H7 (cell line): Measurements from ENCODE around the gene ELAVL4. TPM values are rescaled to one million over a fixed set of nuclear protein-coding genes. Genes with fewer than 3 reads are reported as not detected.

Experiments
- DNase-seq: peaks from one replicate; pipeline ENCODE4 v3.0.0; 2012
- H3K27me3 ChIP-seq: 2 replicates; pipeline ENCODE4 v1.6.0; 2011; ENCODE audit warnings: mild to moderate bottlenecking, low read length; ENCODE audit not compliant: control insufficient read depth, insufficient read depth
- H3K36me3 ChIP-seq: replicated peaks from 2 replicates; pipeline ENCODE4 v1.5.1; 2011; ENCODE audit warnings: low read length; ENCODE audit not compliant: control insufficient read depth, insufficient read depth
- H3K4me3 ChIP-seq: 2 replicates; pipeline ENCODE4 v1.5.1; 2011; ENCODE audit warnings: low read depth, mild to moderate bottlenecking, control low read depth, low read length, moderate library complexity; ENCODE audit not compliant: insufficient read depth
- total RNA-seq: library from RNA; depleted of rRNA; stranded (reverse); fragments of >200 nt; shearing (Covaris generic); gene quantifications from 2 replicates; pipeline ENCODE4 v1.2.3, GENCODE V29; 2014; rRNA removed

ELAVL4 gene
- 0.42 and 1.7 TPM in 2 replicates for total RNA-seq

DNA sequence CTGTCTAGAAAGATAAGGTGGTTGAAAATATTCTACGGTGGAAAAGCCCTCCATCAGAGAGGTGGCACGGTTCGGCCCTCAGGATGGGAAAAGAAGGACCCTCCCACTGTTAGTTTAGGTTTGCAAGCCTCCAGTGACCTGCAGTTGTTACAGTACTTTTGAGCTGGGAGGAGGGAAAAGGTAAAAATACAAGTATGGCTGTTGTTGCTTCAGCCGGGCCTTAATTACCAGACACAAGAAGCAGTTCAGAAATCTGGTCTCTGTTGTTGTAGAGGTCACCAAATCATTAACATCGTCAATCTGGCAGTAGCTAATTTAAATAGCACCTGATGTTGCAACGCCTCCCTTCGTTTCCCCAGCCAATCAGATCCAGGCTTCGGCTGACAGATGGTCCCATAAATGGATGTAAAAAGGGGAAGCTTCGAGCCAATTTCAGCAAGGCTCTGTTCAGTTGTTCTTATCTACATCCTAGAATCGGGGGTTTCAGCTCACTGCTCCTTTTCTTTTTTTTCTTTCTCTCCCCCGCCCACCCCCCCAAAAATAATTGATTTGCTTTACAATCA is at the start of gene ELAVL4:
Gene ELAVL4, plus strand, starts transcription at position 424 of the 563 bp plus-strand sequence. CDS start 270 bp downstream, outside the sequence.
- H3K4me3 ChIP-seq: no peak within 1 kb of the TSS
- DNase-seq: peak; percentile 24
- no peaks in the 10 kb centered on the region; the same call in 1 of the 2 replicates for H3K27me3 ChIP-seq
- H3K36me3 ChIP-seq: no peaks in the 10 kb centered on the region

DNA sequence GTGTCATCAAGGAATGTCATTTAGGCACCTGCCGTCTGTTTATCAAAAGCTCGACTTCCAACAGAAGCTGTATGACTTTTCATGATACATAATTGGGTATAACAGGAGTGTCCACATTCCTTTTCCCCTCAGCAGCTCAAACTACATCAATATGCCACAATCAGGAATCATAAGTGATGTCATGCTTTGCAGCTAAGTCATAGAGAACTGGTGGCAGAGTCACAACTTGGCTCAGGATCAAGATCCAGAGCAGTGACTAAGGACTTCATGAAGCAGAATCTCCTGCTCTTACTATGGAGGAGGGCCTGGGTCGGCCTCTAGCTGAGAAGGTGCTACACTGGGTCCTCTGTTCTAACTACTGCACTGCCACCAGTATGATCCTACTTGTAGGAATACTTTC is 48.4 kb upstream of the ELAVL4 start:
- no peak for DNase-seq
- Histone ChIP-seq H3K27me3 (no peaks in the 10 kb centered on the region), H3K36me3 (no peaks in the 10 kb centered on the region)

GRCh38 chr1:50066806-50067205 is 41.9 kb upstream of the ELAVL4 start:
- no peak for DNase-seq
- Histone ChIP-seq H3K27me3 (no peaks in the 10 kb centered on the region; the same call in 1 of the 2 replicates), H3K36me3 (no peaks in the 10 kb centered on the region), H3K4me3 (no peak overlapping the region)

More for the DNA sequence above, 48.4 kb upstream of the ELAVL4 start:
- H3K4me3 ChIP-seq: no peak overlapping the region

- DNase-seq: no peak
Measured at GRCh38 chr1:50074931-50075330, 33.8 kb upstream of the ELAVL4 start.

GRCh38 chr1:50077273-50077672 is 31.4 kb upstream of the ELAVL4 start:
- Histone ChIP-seq H3K36me3 (no peaks in the 10 kb centered on the region), H3K27me3 (no peaks in the 10 kb centered on the region; the same call in 1 of the 2 replicates), H3K4me3 (no peak overlapping the region)
- no peak for DNase-seq

More at GRCh38 chr1:50074931-50075330, 33.8 kb upstream of the ELAVL4 start:
- H3K27me3 ChIP-seq: no peaks in the 10 kb centered on the region; the same call in 1 of the 2 replicates
- H3K4me3 ChIP-seq: no peak overlapping the region
- H3K36me3 ChIP-seq: no peaks in the 10 kb centered on the region

DNA sequence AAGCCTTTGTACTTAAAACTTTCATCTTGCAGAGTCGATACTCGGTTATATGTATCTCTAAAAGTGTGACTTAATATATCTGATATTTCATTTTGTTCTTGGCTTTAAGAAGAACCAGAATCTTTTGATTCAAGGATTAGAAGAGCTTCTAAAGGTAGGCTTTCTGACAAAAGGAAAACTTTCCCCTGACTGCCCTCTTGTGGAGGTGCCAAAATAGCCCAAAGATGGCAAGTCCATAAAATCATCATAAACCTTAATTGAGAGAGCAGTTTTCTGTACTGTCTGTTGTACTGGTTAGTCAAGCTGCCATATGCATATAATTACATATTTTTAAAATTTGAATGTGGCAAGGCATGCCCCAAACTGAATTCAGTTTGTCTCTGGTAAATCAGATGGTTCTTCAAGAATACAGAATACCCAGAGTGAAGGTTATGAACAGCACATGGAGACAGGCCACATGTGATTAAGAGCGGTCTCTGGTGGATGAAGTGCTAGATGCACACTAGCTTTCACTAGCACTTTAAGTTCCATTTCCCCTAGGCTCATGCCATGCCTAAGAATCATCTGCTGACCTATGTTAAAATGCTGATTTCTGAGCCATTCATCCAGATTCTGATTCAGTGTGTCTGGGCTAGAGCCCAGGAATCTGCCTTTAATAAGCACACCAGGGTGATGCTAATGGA is 27.7 kb upstream of the ELAVL4 start:
- Histone ChIP-seq H3K4me3 (no peak overlapping the region), H3K27me3 (no peaks in the 10 kb centered on the region; the same call in 1 of the 2 replicates), H3K36me3 (no peaks in the 10 kb centered on the region)
- peak; percentile 8 for DNase-seq

GRCh38 chr1:50084389-50084788 is 24.3 kb upstream of the ELAVL4 start:
- no peaks in the 10 kb centered on the region for H3K27me3 ChIP-seq
- no peaks in the 10 kb centered on the region for H3K36me3 ChIP-seq
- DNase-seq: no peak

GRCh38 chr1:50091068-50091467 is 17.7 kb upstream of the ELAVL4 start:
- Histone ChIP-seq H3K27me3 (no peaks in the 10 kb centered on the region; the same call in 1 of the 2 replicates), H3K4me3 (no peak overlapping the region), H3K36me3 (no peaks in the 10 kb centered on the region)
- no peak for DNase-seq

More at GRCh38 chr1:50084389-50084788, 24.3 kb upstream of the ELAVL4 start:
- H3K4me3 ChIP-seq: no peak overlapping the region

DNA sequence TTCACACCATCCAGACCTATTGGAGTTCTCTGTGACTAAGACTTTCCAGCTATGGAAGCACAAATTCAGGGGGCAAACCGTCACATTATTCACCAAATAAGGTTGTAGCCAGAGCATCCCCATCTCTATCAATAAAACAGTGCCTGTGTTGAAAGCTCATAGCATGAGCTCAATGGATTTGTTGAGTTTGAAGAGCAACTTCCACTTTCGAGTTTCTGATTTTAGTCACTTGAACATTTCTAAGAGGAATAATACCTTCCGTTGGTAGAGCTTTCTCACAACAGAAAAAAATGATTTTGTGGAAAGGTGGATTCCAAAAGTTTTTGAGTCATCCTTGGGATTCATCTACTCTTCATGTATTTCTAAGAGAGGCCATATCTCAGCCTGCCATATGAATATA is 13.0 kb upstream of the ELAVL4 start:
- DNase-seq: no peak
- Histone ChIP-seq H3K27me3 (no peaks in the 10 kb centered on the region), H3K4me3 (no peak overlapping the region), H3K36me3 (no peaks in the 10 kb centered on the region)

DNA sequence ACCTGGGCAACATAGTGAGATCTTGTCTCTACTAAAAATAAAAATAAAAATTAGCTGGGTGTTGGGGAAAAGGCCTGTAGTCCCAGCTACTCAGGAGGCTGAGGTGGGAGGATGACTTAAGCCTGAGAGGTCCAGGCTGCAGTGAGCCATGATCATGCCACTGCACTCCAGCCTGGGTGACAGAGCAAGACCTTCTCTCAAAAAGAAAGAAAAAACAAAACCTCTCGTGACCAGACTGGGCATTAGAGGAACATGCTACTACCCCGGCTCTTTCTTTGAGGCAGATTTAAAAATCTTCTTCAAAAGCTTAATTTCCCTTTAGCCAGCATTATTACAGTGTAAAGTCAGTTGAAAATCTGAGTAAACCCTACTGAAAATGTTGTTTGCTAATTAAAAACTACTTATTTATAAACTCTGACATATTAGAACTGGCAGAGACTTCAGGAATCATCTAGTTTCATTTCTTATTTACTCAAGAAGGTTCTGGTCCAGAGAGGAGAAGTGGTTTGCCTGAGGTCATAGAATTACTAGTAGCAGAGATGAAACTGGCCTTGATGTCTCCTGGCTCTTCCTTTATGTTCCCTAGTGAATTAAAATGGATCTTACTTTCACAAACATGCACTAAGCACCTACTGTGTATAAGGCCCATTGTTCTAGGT is 11.6 kb upstream of the ELAVL4 start:
- Histone ChIP-seq H3K27me3 (no peaks in the 10 kb centered on the region), H3K4me3 (no peak overlapping the region), H3K36me3 (no peaks in the 10 kb centered on the region)

DNA sequence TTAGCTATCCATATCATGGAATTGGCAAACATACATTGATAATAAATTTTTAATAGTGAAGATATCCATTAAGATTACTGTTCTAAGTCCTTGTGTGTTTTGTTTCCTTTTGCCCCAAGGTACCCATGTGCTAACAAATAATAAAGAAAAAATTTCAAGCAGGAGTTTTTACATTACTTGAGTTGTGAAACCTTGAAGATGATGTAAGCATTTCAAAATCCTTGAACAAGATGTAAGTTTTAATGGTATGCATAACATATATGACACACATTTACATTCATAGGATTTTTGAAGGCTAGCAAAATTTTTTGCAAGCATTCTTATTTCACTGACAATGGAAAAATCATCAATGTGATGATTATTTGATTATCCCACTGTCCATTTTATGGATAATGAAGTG is 10.9 kb upstream of the ELAVL4 start:
- no peaks in the 10 kb centered on the region for H3K27me3 ChIP-seq
- H3K4me3 ChIP-seq: no peak overlapping the region
- no peak for DNase-seq
- no peaks in the 10 kb centered on the region for H3K36me3 ChIP-seq

More for the DNA sequence above, 11.6 kb upstream of the ELAVL4 start:
- no peak for DNase-seq

GRCh38 chr1:50098591-50099021 is 10.1 kb upstream of the ELAVL4 start:
- Histone ChIP-seq H3K4me3 (no peak overlapping the region), H3K36me3 (no peaks in the 10 kb centered on the region), H3K27me3 (no peaks in the 10 kb centered on the region)
- no peak for DNase-seq

GRCh38 chr1:50099654-50100053 is 9.1 kb upstream of the ELAVL4 start:
- no peak overlapping the region for H3K4me3 ChIP-seq
- no peaks in the 10 kb centered on the region; the same call in 1 of the 2 replicates for H3K27me3 ChIP-seq
- DNase-seq: no peak
- H3K36me3 ChIP-seq: no peaks in the 10 kb centered on the region

DNA sequence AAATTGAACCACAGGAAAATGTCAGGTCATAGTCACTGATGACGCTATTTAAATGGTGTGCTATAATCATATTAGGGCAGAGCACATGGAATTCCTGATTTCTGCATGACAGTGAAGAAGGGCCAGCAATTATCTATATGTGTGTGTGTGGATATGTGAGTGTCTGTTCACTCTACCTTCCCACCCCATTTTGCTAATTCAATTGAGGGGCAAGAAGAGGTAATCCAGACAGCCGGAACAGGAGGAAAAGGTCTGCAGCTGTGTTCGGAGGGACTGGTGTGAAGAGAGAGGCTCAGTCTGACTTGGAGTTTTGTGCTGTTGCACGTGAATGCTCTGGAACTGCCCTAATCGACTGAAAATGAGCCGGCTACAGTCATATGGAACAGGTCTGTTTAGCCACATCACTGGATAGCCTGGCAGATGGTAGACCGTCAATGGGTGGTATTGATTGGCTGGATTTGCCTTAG is 5.1 kb upstream of the ELAVL4 start:
- H3K27me3 ChIP-seq: no peaks in the 10 kb centered on the region; the same call in 1 of the 2 replicates
- H3K4me3 ChIP-seq: no peak overlapping the region
- H3K36me3 ChIP-seq: no peaks in the 10 kb centered on the region
- DNase-seq: no peak
